ENCODE data around the gene LRMDA.

Gene LRMDA

DNA sequence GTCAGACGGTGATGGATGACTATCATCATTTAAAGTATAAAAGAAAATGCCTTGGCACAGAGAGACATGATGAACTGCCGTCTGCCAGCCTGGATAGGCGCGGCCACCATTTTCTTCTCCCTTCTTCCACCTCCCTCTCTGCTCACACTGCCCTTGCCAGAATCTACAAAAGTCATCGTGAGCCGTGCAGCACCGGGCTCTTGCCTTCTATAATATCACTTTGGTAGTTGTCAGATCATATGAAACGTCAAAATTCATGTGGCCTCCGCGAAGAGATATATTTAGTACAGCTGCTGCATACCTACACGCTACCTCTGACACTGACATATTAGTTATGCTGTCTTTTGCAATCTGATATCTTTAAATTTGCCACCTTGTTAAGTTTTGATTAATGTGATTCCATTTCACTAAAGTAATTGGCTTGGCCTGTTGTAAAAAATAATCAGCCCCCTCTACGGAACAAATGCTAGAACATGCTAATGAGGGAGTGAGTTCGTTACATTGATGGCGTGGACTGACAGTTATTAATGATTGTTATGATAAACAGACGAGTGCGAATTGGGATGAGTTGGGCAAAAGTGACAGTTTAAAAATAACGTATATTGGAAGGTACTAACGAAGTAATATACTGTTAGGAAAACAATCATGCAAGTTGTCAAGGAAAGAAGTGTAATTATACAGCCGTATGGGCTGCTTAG is 214.9 kb downstream of the LRMDA start:
- DNase-seq (ENCODE audit: low spot score) = no peak

DNA sequence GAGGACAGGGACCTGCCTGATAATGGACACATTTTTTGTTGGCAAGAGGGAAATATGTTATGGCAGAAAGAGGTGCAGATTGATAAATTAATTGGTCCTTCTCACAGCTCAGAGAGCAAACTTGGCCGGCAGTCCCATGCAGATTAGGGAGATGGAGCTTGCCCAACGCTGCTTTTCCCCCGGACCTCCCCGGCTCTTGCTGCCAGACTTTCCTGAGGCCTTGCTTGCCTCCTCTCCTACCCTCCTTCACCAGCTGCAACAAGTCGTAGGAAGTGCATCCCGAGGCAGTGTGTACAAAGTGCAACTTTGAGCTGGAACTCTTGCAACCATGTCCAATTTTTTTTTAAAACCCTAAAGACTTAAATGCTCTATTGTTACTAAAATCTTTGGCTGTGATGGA is 215.5 kb downstream of the LRMDA start:
- no peak for DNase-seq (ENCODE audit: low spot score)

DNA sequence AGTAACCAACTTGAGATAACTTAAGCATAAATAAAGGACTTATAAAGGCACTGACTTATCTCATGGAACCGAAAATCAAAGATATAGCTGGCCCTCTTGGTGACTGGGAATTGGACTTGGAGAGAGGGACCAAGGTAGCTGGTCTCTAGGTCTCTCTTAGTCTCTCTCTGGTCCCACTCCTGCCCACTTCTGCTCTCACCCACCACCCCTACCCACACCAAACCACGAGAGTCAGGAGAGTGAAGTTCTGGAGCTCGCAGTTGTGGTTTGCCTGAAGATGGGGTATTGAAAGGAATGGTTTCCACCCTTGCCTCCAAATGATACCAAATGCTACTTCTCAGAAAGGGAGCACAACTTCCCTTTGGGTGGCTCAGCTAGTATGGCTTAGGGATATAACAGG is 216.3 kb downstream of the LRMDA start:
- no peak for DNase-seq (ENCODE audit: low spot score)

DNA sequence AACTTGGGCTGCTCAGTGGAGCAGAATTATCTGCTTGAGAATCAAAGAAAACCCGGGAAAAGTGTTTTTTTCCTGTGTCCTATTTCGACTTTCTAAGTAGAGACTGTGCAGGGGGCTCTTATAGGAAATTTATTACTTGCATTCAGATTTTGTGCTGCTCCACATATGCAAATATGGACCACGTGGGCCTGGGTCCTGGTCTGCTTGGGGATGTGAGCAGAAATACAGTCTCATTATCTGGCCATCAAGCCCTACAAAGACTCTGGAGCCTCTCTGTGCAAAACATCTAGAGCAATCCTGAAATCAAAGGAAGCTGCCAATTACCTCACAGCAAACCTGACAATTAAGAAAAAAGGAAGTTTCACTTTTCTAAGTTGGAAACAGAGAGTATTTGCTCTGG is 216.9 kb downstream of the LRMDA start:
- no peak for DNase-seq (ENCODE audit: low spot score)

DNA sequence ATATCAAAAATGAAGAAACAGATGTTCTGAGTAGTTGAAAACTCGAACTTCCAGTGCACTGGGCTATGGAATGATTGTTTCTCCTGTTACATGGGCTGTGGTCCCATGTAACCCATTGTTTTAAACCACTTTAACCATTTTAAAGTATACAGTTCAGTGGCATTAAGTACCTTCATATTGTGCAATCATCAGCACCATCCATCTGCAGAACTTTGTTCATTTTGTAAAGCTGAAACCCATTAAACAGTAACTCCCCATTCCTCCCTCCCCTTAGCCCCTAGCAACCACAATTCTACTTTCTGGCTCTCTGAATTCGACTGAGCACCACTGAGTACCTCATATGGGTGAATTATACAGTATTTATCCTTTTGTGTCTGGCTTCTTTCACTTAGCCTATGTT is 217.4 kb downstream of the LRMDA start:
- DNase-seq (ENCODE audit: low spot score) = no peak

DNA sequence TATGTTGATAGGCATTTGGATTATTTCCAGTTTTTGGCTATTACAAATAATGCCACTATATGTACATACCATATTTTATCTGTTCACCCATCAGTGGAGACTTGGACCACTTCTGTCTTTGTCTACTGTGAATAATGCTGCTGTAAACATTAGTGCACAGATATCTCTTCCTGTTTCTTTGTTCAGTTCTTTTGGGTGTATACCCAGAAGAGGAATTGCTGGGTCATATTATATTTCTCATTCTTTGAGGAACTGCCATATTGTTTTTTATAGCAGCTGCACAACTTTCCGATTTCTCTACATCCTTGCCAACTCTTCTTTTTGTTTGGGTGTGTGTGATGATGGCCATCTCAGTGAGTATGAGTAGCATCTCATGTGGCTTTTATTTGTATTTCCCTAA is 218.0 kb downstream of the LRMDA start:
- DNase-seq (ENCODE audit: low spot score) = no peak

DNA sequence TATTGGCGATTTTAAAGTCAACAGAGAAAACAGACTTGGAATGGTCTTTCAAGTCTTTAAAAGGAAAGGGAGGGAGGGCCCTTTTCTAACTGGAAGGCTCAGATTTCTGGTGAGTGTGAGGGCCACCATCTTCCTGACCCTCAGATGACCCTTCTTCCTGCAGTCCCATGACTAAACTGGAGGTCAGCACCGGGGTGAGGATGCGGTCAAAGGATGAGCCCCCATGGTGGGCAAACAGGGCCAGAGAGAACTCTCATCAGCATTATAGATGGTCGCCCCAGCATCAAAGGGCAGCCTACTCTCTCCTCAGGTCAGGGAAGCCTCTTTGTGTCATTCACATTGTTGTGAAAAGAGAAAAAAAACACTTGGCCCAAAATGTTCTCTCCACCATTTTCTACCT is 219.2 kb downstream of the LRMDA start:
- no peak for DNase-seq (ENCODE audit: low spot score)

DNA sequence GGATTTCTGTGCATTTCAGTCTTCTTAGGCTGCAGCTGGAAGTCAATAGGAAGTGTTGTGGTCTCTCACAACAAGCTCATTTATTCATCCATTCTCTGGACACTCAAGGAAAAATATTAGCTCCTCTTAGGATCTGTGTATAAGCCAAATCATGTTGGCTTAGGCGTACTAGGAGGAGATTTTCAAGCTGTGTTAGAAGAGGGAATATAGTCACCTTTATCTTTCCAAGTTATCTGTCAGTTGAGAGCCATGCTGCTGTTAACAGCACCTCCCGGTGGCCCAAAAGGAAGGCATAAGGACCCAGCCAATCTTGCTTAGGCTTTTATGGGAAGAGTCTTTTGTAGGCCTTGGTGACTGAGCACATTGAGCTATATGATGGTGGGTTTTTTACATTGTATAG is 220.0 kb downstream of the LRMDA start:
- DNase-seq (ENCODE audit: low spot score) = no peak

DNA sequence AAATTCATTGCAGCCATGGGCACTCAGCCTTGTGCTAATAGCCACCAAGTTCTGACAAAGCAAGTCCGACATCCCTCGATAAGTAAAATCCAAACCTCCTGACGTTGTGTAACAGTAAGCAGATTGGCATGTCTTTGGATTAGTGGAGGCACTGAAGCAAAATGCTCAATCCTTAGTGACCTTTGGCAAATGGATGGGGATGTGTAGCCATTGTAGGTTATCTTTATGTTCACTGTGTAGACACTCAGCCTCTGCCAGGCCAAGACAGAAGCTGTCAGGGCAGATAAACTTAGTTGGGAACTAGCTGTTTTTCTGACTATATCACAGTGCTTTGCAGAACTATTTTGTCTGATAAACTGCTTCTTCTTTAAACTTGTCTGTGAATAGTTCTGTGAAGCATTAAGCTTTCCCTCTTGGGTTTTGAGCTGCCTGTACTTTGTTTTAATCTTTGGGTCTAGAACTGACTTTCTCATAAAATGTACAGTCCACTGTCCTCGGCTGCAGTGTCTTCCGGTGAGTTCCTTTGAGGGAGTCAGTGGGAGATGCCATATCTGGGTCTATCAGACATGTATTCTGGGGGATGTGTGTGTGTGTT is 220.8 kb downstream of the LRMDA start:
- DNase-seq (ENCODE audit: low spot score) = no peak

DNA sequence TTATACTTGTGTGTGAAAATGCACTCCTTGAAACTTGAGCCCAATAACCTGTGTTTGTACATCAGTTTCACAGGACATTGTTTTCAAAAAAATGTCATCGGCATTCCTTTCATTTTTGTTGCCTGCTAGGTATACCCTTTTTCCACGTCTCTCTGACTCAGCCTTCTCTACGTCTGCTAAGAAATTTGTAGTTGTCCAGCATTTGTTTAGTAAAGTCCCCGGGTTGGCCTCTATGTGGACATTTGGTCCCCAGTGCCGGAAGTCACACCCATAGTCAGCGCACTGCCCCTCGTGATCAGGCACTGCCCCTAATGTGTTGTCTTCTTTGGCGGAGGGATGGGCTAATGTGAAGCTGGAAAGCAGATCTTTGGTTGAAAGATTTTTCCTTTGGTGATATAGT is 222.3 kb downstream of the LRMDA start:
- no peak for DNase-seq (ENCODE audit: low spot score)

DNA sequence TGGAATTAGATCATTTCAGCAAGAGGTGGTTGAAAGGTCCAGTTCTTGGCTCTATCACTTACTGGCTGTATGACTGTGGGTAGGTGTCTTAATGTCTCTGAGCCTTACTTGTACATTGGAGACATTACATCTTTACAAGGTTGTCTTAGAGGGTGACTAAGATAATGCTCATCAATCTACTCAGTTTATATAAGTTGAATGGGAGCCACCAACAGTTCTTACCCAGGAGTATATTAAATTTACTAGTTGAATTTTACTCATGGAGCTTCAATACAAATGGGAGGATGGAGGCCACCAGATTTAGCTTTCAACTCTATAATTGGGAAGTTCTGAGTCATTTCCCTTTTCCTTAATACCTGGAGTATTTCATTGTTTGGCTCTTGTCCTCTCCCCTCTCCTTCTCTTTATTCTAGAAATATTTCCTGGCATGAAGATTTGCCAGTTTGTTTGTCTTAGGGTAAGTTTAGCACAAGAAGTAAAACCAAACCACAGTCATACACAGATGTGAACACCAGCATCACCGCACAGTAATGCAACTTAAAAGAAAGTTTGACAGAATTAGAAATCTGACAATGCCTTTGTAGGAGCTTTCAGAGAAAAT is 222.8 kb downstream of the LRMDA start:
- DNase-seq (ENCODE audit: low spot score) = no peak

DNA sequence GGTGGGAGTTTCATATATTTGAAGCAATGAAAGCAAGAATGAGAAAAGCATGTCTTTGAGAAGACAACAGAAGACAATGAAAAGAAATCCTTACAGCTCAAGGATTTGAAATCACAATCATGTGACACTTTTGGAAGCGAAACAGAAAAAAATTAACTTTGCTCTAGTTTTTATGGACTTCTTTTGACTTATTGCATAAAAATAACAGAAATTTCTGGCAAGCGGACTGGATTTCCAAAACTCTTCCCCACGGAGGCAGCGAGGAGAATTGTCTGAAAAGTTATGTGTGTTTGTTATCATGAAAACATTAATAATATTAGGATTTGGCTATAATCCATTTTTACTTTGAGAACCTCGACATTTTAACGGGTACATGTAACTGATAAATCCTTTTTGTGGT is 223.3 kb downstream of the LRMDA start:
- no peak for DNase-seq (ENCODE audit: low spot score)

DNA sequence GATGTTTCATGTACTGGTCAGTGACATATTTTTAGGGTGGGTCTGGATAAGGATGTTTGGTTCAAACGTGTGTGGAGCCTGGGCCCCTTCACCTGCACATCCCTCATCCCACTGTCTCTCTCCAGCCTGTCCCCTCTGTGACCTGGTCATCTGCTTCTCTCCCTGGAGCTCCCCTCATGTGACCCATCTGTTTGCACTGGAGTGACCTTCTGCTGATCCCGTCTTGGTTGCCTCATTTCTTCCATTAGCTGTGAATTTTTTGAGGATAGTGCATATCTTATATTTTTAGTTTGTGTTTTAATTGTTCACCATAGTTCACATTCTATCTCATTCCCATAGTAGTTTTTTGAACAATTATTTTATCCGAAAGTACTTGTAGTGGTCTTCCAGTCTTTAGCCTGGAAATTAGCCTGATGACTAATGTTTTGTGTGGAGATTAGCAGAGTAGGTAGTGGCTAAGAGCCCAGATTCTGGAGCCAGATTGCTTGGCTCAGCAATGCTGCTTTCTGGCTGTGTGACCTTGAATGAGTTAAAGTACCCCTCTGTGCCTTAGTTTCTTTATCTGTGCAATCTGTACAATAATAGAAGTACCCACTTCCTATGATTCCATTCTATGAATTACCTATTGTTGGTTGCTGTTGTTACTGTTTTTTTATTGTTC is 224.5 kb downstream of the LRMDA start:
- DNase-seq (ENCODE audit: low spot score) = no peak

DNA sequence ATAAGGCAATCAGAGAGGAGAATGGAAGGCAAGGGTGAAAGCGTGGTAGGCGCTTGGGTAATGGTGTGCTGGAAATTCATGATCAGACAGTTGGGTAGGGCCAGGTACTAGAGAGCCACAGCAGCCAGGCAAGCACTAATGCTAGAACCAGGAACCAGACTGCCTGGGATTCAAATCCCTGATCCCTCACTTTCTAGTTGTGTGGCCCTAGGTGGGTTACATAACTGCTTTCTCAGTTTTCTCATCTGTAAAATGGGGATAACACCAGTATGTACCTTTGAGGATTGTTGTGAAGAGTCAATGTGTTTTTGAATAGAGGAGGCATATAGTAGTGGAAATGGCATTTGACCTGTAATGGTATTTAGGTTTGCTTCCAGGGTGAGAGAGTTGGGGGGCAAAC is 225.9 kb downstream of the LRMDA start:
- no peak for DNase-seq (ENCODE audit: low spot score)

DNA sequence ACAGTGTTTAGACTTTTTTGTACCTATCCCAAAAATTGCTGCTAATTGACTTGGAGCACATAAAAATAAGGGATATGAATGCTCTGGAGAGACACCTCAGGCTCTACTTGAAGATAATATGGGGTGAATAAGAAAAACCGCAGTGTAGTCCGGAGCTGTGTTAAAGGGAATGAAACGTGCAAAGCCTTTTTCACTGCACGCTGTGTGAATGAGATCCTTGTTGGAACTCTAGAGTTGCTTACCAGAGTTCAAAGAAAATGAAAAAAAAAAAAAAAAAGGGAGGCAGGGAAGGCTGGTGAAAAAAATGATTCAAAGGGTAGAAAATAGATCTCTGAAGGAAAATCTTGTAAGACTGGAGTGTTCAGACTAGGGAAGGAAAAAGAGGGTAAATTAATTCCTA is 226.6 kb downstream of the LRMDA start:
- no peak for DNase-seq (ENCODE audit: low spot score)

DNA sequence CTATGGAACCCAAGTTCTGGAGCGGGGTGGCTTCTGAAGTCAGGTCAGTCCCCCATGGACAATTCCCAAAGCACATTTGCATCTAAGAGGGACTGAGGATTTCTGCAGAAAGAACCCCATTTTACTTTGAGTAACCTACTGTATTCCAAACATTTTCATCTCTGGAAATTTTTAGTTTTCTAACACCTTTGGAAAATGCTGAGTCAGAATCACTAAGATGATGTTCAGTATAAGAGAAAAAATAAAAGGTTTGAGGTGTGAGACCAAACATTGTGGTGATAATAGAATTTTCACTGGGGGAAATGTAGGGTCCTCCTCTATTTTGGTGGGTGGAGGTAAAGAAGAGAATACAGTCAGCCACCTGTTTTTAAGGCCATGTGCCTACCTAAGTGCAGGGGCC is 227.1 kb downstream of the LRMDA start:
- DNase-seq (ENCODE audit: low spot score) = no peak

DNA sequence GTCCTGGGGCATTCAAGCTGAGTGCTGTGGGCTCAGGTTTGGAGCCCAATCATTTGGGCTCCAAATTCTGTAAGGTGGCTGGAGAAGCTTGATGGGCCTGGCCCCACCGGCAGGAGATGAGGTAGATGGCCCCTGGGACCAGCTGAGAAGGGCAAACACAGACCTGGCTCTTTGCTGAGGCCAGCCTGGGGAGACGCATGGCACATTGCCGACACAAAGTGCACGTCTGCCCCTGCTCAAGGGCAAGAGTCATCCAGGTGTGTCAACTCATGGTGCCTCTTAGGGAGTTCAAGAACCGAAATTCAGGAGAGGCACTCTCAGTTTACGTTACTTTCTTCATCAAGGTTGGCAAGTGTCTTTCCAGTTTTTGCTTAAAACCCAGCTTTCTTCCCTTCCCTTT is 227.5 kb downstream of the LRMDA start:
- DNase-seq (ENCODE audit: low spot score) = no peak

DNA sequence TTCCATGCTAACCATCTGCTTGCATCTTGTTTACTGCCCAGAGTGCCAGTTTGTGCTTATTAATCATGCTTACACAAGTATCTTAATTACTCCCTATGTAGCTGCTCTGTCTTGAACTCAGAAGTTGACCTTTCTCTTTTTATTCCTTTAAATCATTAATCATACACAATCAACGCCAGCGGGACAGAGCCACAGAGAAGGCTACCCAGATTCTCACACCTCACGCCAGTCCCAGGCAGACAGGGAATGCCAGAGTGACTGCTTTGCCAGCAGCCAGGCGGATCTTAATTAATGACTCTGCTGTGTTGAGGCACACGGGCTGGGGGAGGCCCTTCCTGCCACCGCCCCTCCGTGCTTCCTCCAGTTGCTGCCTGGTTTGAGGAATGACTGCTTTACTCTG is 229.4 kb downstream of the LRMDA start:
- DNase-seq (ENCODE audit: low spot score) = no peak

DNA sequence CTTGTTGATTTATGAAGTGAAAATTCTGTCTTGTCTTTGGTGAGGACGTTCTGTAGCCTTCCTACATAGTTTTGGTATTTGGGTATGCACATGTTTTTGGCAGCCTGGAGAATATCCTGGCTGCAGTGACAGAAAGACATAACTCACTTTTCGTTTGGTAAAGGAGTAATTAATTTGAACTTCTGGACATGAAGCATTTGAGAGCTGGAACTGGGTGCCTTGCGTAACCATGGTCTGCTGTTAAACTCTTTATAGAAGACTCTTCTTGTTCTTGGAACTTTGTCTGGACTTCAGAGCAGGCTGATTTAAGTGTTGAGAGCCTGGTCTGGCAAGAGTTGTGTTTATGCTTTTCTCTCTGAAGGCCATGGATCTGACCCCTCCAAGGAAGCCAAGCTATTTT is 231.3 kb downstream of the LRMDA start:
- DNase-seq (ENCODE audit: low spot score) = no peak

DNA sequence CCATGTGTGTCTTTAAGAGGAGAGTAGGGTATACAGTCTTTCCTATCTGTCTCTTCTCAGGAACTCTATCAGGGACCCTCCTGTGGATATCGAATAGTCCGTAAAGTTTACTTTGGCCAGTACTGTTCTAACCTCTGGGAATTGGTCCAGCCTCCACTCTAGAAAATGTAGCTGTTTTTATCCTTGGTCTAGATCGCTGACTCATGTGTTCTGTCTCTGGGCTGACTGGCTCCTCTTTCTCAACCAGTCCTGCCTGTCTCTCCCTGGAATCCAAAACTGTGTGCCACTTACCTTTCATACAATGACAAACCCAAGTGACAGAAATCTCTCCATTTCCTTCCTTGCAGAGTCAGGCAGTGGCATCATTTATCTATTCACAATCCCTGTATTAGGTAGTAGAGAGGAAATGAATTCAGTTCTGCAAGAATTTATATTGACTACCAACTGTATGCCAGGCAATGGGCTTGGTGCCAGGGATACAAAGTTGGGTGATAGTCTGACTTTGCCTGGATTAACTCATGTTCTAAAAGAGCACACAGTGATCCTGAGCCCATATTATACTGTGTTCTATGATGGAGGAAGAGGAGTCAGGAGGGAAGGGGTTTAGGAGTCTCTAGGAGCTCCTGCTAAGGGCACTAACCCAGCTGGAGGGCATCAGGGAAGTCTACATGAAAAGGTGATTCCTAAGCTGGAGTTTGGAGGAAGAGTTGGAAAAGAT is 232.7 kb downstream of the LRMDA start:
- DNase-seq (ENCODE audit: low spot score) = no peak

DNA sequence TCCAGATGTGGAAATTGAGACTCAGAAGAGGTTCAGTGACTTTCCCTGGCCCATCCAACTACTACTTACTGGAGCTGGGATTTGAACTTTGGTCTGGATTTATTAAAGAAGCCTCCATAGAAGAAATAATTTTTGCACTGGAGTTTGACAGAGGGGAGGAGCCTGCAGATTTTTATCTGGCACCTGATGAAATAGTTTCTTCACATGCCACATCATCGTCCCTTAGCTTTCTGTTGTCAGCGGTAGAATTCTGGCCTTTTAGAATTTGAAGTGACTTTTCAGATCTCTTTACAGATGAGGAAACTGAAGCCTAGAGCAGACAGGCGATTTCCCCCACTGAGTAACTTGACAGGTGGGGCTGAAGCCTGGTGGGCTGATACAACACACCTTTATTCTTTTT is 233.5 kb downstream of the LRMDA start:
- DNase-seq (ENCODE audit: low spot score) = no peak

DNA sequence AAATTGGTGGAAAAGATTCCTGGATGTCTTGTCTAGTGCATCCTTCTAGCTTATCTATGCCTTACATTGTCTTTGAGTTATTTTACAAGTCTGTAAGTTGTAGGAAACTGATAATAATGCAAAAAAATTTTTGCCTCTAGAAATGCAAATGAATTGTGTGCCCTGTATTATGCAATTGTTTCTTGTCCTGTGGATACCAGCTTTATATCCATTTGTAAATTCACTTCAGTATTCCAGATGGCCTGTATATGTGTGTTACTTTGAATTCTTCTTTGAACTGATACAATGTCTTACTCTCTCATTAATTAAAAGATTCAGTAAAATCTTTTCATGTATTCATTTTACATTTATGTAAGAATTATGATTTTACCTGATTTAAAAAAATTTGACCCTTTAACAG is 234.3 kb downstream of the LRMDA start:
- no peak for DNase-seq (ENCODE audit: low spot score)

Measured in cerebellar cortex (tissue), 1 donor.